ENCODE data around the gene TRHDE.

DNA sequence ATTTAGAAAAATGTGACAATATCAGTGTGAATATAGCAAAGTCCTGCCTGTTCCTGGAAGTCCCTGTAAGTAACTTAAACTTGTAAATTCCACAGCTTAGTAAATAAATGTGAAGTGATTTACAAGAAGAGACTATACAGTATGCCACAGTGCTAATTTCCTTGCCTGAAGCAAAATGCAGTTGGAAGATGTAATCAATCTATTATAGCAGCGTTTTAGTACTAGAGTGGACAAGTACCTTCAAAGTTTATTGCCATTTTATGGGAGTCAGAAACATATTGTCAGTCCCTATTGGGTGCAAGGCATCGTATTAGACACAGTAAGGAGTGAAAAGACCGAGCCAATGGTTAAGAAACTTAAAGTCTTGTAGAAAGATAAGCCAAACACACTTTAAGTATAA is 94.1 kb downstream of the TRHDE start:
- TF ChIP-seq CHD4 (IDR thresholded peaks at IDR 0.05; ENCODE audit: insufficient read depth, insufficient replicate concordance, low read depth, low read length, poor library complexity, severe bottlenecking) (no peak), ARID2 (IDR thresholded peaks at IDR 0.05) (no peak), POLR2A (conservative IDR thresholded peaks at IDR 0.05) (no peak), ELF2 (CRISPR knock-in tag; IDR thresholded peaks at IDR 0.05) (no peak), EZH2 (IDR thresholded peaks at IDR 0.05; ENCODE audit: borderline replicate concordance, low read depth, low read length) (no peak), BRD4 (IDR thresholded peaks at IDR 0.05) (no peak), ZBTB1 (CRISPR knock-in tag; IDR thresholded peaks at IDR 0.05; ENCODE audit: borderline replicate concordance, low read depth) (no peak)
- TF ChIP-seq, protein P1, sequence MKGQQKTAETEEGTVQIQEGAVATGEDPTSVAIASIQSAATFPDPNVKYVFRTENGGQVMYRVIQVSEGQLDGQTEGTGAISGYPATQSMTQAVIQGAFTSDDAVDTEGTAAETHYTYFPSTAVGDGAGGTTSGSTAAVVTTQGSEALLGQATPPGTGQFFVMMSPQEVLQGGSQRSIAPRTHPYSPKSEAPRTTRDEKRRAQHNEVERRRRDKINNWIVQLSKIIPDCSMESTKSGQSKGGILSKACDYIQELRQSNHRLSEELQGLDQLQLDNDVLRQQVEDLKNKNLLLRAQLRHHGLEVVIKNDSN (CRISPR knock-in tag; IDR thresholded peaks at IDR 0.05), result no peak
- TF ChIP-seq, protein P2, sequence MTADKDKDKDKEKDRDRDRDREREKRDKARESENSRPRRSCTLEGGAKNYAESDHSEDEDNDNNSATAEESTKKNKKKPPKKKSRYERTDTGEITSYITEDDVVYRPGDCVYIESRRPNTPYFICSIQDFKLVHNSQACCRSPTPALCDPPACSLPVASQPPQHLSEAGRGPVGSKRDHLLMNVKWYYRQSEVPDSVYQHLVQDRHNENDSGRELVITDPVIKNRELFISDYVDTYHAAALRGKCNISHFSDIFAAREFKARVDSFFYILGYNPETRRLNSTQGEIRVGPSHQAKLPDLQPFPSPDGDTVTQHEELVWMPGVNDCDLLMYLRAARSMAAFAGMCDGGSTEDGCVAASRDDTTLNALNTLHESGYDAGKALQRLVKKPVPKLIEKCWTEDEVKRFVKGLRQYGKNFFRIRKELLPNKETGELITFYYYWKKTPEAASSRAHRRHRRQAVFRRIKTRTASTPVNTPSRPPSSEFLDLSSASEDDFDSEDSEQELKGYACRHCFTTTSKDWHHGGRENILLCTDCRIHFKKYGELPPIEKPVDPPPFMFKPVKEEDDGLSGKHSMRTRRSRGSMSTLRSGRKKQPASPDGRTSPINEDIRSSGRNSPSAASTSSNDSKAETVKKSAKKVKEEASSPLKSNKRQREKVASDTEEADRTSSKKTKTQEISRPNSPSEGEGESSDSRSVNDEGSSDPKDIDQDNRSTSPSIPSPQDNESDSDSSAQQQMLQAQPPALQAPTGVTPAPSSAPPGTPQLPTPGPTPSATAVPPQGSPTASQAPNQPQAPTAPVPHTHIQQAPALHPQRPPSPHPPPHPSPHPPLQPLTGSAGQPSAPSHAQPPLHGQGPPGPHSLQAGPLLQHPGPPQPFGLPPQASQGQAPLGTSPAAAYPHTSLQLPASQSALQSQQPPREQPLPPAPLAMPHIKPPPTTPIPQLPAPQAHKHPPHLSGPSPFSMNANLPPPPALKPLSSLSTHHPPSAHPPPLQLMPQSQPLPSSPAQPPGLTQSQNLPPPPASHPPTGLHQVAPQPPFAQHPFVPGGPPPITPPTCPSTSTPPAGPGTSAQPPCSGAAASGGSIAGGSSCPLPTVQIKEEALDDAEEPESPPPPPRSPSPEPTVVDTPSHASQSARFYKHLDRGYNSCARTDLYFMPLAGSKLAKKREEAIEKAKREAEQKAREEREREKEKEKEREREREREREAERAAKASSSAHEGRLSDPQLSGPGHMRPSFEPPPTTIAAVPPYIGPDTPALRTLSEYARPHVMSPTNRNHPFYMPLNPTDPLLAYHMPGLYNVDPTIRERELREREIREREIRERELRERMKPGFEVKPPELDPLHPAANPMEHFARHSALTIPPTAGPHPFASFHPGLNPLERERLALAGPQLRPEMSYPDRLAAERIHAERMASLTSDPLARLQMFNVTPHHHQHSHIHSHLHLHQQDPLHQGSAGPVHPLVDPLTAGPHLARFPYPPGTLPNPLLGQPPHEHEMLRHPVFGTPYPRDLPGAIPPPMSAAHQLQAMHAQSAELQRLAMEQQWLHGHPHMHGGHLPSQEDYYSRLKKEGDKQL (CRISPR knock-in tag; IDR thresholded peaks at IDR 0.05; ENCODE audit: borderline replicate concordance), result no peak
